Fibroblast of mammary gland (primary cell): ENCODE data around the gene TRAF7.

Source experiments
- DNase-seq: peaks from one replicate; pipeline ENCODE4 v3.0.0-alpha.2; 2010; ENCODE audit warnings: low read depth
- H3K4me3 ChIP-seq: 2 replicates; pipeline ENCODE4 v1.5.1; 2011; ENCODE audit warnings: low read depth, mild to moderate bottlenecking, low read length, moderate library complexity; ENCODE audit not compliant: control insufficient read depth
- TF ChIP-seq, protein P1 (sequence below): conservative IDR thresholded peaks from 2 replicates; pipeline ENCODE4 v1.5.1; 2011; ENCODE audit warnings: low read depth, low read length, inconsistent platforms; ENCODE audit not compliant: control insufficient read depth, insufficient read depth

The TRAF7 gene

DNA sequence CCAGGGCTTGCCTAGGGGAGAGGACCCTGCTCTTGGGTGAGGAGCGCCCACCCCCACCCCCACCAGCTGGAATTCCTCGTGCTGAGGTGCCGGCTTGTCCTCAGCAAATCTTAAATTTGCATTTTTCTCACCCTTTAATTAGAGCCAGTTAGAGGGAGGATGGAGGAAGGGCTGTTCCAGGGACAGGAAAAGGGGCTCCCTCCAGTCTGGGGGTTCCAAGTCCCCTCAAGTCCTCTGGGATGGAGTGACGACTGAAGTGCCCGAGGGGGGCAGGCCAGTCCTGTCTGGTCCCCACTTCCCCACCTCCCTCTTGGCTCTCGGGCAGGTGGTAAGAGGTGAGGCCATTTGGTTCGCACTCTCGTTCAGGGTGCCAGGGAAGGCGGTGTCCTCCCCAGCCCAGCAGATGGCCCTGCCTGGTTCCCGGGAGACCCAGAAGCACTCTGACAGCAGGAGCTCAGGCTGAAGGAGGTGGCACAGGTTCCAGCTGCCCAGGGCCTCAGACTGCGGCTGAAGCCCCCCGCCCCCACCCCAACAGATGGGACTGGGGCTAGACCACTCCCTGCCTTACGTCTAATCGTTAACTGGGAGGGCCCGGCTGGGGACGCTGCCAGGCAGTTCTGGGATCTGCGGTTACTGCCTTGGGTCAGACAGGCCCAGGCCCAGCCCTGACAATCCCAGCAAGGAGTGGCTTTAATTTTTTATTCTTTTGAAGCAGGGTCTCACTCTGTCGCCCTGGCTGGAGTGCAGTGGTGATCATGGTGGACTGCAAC lies 5.0 kb upstream of the TRAF7 start:
- DNase-seq: peak; percentile 73
- TF ChIP-seq, protein P1, sequence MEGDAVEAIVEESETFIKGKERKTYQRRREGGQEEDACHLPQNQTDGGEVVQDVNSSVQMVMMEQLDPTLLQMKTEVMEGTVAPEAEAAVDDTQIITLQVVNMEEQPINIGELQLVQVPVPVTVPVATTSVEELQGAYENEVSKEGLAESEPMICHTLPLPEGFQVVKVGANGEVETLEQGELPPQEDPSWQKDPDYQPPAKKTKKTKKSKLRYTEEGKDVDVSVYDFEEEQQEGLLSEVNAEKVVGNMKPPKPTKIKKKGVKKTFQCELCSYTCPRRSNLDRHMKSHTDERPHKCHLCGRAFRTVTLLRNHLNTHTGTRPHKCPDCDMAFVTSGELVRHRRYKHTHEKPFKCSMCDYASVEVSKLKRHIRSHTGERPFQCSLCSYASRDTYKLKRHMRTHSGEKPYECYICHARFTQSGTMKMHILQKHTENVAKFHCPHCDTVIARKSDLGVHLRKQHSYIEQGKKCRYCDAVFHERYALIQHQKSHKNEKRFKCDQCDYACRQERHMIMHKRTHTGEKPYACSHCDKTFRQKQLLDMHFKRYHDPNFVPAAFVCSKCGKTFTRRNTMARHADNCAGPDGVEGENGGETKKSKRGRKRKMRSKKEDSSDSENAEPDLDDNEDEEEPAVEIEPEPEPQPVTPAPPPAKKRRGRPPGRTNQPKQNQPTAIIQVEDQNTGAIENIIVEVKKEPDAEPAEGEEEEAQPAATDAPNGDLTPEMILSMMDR: no peak
- H3K4me3 ChIP-seq: no peak overlapping the region

DNA sequence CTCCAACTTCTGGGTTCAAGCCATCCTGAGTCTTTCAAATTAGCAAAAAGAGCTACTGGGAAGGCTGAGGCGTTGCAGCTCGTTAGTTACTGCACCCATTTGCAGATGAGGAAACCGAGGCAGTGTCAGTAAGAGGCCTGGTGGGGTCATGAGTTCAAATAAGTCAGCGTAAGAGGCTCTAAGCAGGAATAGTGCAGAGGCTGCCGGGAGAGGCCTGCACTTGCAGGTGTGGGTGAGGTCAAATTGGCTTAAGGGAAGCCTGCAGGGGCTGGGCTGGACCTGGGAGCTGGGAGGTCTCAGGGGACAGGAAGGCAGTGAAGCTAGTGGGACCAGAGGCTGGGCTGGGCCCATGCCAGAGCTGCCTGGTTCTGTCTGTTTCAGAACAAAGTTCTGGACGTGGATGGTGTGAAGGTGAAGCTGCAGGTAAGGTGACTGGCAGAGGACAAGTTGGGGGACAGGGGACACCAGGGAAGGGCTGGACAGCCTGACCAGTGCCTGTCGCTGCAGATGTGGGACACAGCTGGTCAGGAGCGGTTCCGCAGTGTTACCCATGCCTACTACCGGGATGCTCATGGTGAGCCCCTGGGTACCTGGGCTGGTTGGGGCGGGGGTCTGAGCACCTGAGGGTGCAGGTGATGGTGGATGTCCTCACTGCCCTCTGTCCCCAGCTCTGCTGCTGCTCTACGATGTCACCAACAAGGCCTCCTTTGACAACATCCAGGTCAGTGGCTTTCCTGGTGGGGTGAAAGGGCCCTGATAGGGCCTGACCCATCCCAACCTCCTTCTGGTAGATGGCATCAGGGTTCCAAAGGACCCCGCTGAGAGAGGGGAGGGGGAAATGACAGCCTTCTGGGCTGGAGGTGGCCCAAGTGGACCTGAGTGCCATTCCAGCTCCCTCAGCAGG lies 4.1 kb upstream of the TRAF7 start:
- TF ChIP-seq, protein P1: no peak
- H3K4me3 ChIP-seq: no peak overlapping the region

DNA sequence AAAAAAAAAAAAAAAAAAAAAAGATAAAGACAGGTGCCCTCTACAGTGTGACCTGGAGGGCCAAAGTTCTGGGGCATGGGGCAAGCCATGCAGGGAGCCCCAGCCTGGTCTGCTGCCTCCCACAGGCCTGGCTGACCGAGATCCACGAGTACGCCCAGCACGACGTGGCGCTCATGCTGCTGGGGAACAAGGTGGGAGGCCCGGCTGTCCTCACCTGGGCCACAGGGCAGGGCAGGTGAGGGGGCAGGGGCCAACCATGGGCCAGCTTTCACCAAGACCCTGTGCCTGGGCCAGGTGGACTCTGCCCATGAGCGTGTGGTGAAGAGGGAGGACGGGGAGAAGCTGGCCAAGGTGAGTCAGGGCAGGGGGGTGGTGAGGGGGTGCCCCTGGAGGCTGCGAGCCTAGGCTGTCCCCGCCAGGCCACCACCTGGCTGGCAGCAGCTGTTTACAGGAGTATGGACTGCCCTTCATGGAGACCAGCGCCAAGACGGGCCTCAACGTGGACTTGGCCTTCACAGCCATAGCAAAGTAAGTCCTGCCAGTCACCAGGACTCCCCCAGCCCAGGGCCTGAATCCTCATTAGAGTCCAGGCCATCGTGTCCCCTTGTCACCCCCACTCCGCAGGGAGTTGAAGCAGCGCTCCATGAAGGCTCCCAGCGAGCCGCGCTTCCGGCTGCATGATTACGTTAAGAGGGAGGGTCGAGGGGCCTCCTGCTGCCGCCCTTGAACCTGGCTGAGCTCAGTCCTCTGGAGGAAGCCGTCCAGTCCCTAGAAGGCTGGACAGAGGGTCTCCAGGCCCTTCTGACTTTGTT lies 2.7 kb upstream of the TRAF7 start:
- peak overlapping the region; percentile 100 for H3K4me3 ChIP-seq
- TF ChIP-seq, protein P1: no peak
- peak; percentile 40 for DNase-seq

More for the DNA sequence above, 4.1 kb upstream of the TRAF7 start:
- peak; percentile 38 for DNase-seq

DNA sequence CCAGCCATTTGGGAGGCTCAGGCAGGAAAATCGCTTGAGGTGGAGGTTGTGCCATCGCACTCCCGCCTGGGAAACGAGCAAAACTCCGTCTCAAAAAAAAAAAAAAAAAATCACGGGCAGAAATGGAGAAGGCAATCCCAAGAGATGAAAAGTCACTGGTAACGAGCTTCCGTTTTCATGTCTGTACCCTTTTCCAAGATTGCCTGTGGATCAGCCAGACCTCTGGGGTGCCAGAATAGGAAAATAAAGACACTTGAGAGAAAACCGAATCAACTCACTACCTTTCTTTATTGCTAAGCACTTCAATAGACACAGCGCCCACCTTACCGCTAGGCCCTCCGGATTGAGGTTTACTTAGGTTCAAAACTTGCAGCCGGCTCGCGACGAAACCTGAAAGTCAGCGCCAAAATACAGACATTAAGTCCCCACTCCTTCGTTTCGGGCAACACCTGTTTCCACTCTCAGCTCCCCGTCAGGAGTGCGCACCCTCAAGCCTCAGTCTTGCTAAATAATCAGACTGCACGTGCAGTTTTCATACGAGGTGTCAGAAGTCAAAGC lies 970 bp upstream of the TRAF7 start:
- TF ChIP-seq, protein P1: no peak

DNA sequence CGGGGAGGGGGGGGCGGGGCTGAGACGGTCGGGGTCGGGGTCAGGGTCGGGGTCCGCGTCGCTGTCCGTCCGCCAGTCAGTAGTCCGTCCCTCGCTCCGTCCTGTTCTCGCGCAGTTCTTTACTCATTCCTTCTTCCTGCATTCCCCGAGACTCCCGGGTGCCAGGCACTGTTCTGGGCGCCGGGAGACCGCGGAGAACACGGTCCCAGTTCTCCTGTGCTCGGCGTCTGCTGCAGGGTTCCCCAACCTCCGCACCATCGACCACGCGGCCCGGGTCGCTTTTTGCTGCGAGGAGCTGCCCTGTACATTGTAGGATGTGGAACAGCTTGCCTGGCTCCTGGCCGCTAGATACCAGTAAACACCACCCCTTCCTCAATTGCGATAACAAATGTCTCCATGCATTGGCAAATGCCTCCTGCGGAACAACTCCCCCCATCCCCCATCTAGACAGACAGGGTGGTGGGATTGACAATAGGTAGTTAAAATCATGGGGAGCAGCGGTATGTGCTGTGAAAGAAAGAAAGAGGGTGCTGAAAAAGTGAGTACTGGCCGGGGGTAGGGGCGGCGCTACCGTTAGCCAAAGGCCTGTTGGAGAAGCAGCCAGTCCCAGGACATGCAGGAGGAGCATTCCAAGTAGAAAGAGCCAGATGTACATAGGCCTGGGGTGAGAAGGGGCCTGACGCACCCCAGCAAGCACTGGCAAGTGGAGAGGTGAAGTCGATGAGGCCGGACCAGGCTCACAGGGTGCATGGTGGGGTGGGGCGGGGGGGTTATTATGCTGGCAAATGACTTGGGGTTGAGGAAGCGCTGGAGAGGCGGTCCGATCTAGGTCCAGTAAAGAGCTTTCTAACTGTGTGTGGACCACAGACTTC lies 631 bp downstream of the TRAF7 start:
- TF ChIP-seq, protein P1: no peak
- DNase-seq: peak; percentile 82
- peak overlapping the region; percentile 90 for H3K4me3 ChIP-seq

More for the DNA sequence above, 970 bp upstream of the TRAF7 start:
- peak overlapping the region; percentile 100 for H3K4me3 ChIP-seq
- no peak for DNase-seq
